Activated naive CD8-positive, alpha-beta T cell treated with anti-CD3 and anti-CD28 coated beads for 36 hours (primary cell): Measurements from ENCODE around the gene PPM1J. TPM values are rescaled to one million over a fixed set of nuclear protein-coding genes. Genes with fewer than 3 reads are reported as not detected.
"Not testable (repeated sequence)": the region's sequence is repeated elsewhere in the genome, so short reads cannot be mapped to it uniquely, and the experiment has no call there.

Experiments used
- DNase-seq: peaks from one replicate; pipeline ENCODE4 v3.0.0; 2021
- H3K27ac Mint-ChIP-seq: one replicate; pipeline ENCODE4 v1.8.0; 2022; ENCODE audit warnings: mild to moderate bottlenecking, moderate library complexity, mixed read lengths
- H3K27me3 Mint-ChIP-seq: one replicate; pipeline ENCODE4 v1.8.0; 2022; ENCODE audit warnings: mild to moderate bottlenecking, mixed read lengths
- H3K36me3 Mint-ChIP-seq: one replicate; pipeline ENCODE4 v1.8.0; 2021; ENCODE audit warnings: mild to moderate bottlenecking, mixed read lengths
- H3K4me1 Mint-ChIP-seq: one replicate; pipeline ENCODE4 v1.8.0; 2021; ENCODE audit warnings: mixed read lengths
- H3K4me3 Mint-ChIP-seq: one replicate; pipeline ENCODE4 v1.8.0; 2022; ENCODE audit warnings: mild to moderate bottlenecking, moderate library complexity, mixed read lengths
- H3K9me3 Mint-ChIP-seq: one replicate; pipeline ENCODE4 v1.8.0; 2022; ENCODE audit warnings: mixed read lengths
- total RNA-seq, 2 experiments: library from RNA; stranded (reverse); gene quantifications; one replicate each; pipeline ENCODE4 v1.2.3, GENCODE V29; 2021

The PPM1J gene
- total RNA-seq, 2 experiments from 2014 or later = 0.80 to 0.94 TPM

GRCh38 chr1:112728306-112728971 lies 13.3 kb upstream of the PPM1J start:
- H3K27me3 Mint-ChIP-seq, H3K9me3 Mint-ChIP-seq, DNase-seq, H3K4me1 Mint-ChIP-seq, H3K4me3 Mint-ChIP-seq, H3K36me3 Mint-ChIP-seq, H3K27ac Mint-ChIP-seq: not testable (repeated sequence)

- Mint-ChIP-seq H3K4me1 (peaks cover 6% of the 10 kb centered on the region), H3K36me3 (no peaks in the 10 kb centered on the region), H3K27ac (no peak overlapping the region), H3K27me3 (peaks cover 8% of the 10 kb centered on the region), H3K4me3 (no peak overlapping the region), H3K9me3 (no peaks in the 10 kb centered on the region)
- no peak for DNase-seq
Measured at GRCh38 chr1:112727716-112728115, 12.6 kb upstream of the PPM1J start.

DNA sequence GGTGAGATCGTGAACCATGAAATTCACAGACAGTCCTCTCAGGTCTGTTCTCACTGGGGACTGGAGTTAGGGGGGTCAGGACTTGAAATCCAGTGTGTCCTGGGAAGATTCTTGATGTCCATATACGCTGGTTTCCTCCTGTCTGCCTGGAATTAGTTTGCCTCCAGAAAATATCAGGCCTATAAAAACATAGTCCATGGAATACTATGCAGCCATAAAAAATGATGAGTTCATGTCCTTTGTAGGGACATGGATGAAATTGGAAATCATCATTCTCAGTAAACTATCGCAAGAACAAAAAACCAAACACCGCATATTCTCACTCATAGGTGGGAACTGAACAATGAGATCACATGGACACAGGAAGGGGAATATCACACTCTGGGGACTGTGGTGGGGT lies 9.1 kb upstream of the PPM1J start:
- H3K9me3 Mint-ChIP-seq, H3K4me1 Mint-ChIP-seq, H3K27ac Mint-ChIP-seq, H3K4me3 Mint-ChIP-seq, H3K36me3 Mint-ChIP-seq, DNase-seq: not testable (repeated sequence)
- H3K27me3 Mint-ChIP-seq = peaks cover 19% of the 10 kb centered on the region

DNA sequence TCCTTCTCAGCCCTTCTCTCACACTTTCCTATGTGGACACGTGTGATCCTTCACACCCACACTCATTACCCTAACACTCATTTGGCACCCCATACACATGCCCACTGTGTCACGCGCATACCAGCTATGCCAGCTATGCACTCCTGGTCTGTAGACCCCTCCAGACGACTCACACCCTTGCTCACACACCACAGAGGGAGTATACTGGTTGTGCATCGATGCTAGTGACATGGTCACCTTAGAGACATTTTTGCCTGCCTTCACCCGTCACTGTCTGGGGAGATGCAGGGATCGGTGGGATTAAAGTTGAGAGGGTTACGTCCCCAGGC lies 8.3 kb upstream of the PPM1J start:
- no peak for DNase-seq
- H3K4me1 Mint-ChIP-seq = peaks cover 10% of the 10 kb centered on the region
- H3K27me3 Mint-ChIP-seq = peaks cover 25% of the 10 kb centered on the region
- no peak overlapping the region for H3K4me3 Mint-ChIP-seq
- H3K27ac Mint-ChIP-seq = no peak overlapping the region
- no peaks in the 10 kb centered on the region for H3K9me3 Mint-ChIP-seq
- no peaks in the 10 kb centered on the region for H3K36me3 Mint-ChIP-seq

DNA sequence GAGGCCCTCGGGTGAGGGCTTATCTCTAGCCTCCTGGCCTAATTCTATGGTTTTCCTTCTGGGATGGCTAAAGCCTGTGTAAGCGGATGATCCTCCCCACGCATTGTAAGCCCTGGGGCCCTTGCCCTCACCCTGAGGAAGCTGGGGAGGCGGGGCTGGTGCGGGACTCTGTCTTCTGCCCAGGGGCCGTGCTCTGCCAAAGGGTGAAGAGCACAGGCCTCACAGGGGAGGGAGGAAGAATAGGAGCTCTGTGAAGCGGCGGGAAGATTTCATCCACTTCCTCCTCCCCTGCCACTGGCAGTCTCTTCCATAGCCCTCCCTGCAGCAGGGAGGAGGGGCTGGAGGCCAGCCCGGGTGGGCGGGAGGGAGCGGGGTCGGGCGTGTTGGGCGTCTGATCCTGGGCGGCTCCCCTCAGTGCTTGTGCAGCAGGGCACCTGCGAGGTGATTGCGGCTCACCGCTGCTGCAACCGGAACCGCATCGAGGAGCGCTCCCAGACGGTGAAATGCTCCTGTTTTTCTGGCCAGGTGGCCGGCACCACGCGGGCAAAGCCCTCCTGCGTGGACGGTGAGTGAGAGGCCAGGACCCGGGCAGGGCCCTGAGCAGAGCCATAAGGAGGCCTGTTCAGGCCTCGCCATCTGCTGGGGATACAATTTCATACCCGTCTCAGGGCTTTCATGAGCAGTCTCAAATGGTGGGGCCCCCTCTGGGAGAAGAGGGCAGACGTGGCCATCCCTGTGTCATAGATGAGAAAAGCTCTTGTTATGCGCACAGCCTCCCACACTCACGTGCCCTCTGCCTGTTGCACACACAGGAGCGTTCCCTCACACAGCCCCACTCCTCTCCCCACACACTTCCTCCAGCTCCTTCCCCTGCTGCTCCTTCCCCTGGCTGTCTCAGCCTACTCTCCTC lies 7.7 kb upstream of the PPM1J start:
- Mint-ChIP-seq H3K27ac (no peak overlapping the region), H3K9me3 (no peaks in the 10 kb centered on the region), H3K4me3 (no peak overlapping the region), H3K4me1 (peaks cover 10% of the 10 kb centered on the region), H3K27me3 (peaks cover 26% of the 10 kb centered on the region), H3K36me3 (no peaks in the 10 kb centered on the region)
- no peak for DNase-seq

GRCh38 chr1:112721966-112722524 lies 6.9 kb upstream of the PPM1J start:
- H3K9me3 Mint-ChIP-seq = no peaks in the 10 kb centered on the region

GRCh38 chr1:112721294-112721693 lies 6.2 kb upstream of the PPM1J start:
- not testable (repeated sequence) for H3K36me3 Mint-ChIP-seq, H3K4me3 Mint-ChIP-seq, H3K27ac Mint-ChIP-seq, H3K9me3 Mint-ChIP-seq, DNase-seq
- peaks cover 14% of the 10 kb centered on the region for H3K4me1 Mint-ChIP-seq
- peaks cover 29% of the 10 kb centered on the region for H3K27me3 Mint-ChIP-seq

More at GRCh38 chr1:112721966-112722524, 6.9 kb upstream of the PPM1J start:
- Mint-ChIP-seq H3K27ac (no peak overlapping the region), H3K4me1 (peaks cover 14% of the 10 kb centered on the region), H3K27me3 (peaks cover 26% of the 10 kb centered on the region), H3K4me3 (no peak overlapping the region), H3K36me3 (no peaks in the 10 kb centered on the region)
- DNase-seq = no peak

GRCh38 chr1:112720800-112721199 lies 5.7 kb upstream of the PPM1J start:
- H3K36me3 Mint-ChIP-seq = no peaks in the 10 kb centered on the region
- DNase-seq = no peak
- no peaks in the 10 kb centered on the region for H3K9me3 Mint-ChIP-seq
- H3K27me3 Mint-ChIP-seq = peaks cover 30% of the 10 kb centered on the region
- no peak overlapping the region for H3K27ac Mint-ChIP-seq
- H3K4me3 Mint-ChIP-seq = no peak overlapping the region
- H3K4me1 Mint-ChIP-seq = peaks cover 19% of the 10 kb centered on the region

- H3K4me1 Mint-ChIP-seq = peaks cover 23% of the 10 kb centered on the region
- H3K27me3 Mint-ChIP-seq = peaks cover 31% of the 10 kb centered on the region
- H3K9me3 Mint-ChIP-seq = no peaks in the 10 kb centered on the region
- no peaks in the 10 kb centered on the region for H3K36me3 Mint-ChIP-seq
- no peak overlapping the region for H3K27ac Mint-ChIP-seq
- no peak for DNase-seq
- no peak overlapping the region for H3K4me3 Mint-ChIP-seq
Measured at GRCh38 chr1:112719706-112720105, 4.6 kb upstream of the PPM1J start.

- H3K4me3 Mint-ChIP-seq = no peak overlapping the region
- H3K4me1 Mint-ChIP-seq = peaks cover 28% of the 10 kb centered on the region
Measured at GRCh38 chr1:112718691-112719418, 3.7 kb upstream of the PPM1J start.

DNA sequence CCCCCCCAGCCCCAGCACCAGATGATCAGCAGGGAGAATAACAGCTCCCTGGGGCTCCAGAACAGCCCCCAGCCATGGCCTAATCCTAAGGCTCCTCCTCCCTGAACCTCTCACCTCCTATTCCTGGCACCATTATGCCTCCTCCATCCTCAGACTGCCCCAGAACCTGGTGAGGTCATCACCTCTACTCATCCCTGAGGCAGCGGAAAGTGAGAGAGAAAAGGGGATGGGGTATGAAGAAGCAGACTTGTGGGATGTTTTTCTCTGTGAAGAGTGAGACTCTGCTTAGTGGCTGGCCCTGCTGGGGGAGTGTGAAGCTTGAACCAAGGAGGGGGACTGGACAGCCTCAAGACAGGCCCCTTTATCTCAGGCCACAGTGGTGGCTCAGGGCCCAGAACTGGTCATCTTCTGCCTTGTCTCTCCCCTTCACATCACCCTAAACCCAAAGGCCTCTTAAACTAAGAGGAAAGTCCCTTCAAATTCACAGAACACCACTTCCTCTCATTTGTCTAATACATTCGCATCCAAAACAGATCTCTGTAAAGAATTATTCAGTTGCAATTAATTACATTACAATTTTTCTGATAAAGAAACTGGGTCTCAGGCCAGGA lies 2.2 kb upstream of the PPM1J start:
- Mint-ChIP-seq H3K27me3 (peaks cover 50% of the 10 kb centered on the region), H3K4me3 (no peak overlapping the region)

More at GRCh38 chr1:112718691-112719418, 3.7 kb upstream of the PPM1J start:
- Mint-ChIP-seq H3K9me3 (no peaks in the 10 kb centered on the region), H3K27ac (no peak overlapping the region), H3K27me3 (peaks cover 40% of the 10 kb centered on the region), H3K36me3 (no peaks in the 10 kb centered on the region)
- DNase-seq = peak; percentile 82

GRCh38 chr1:112716133-112716720 lies 1.1 kb upstream of the PPM1J start:
- DNase-seq = peak; percentile 74
- no peak overlapping the region for H3K27ac Mint-ChIP-seq
- no peaks in the 10 kb centered on the region for H3K36me3 Mint-ChIP-seq
- H3K27me3 Mint-ChIP-seq = peaks cover 45% of the 10 kb centered on the region
- H3K4me3 Mint-ChIP-seq = peak overlapping the region; percentile 83
- peaks cover 21% of the 10 kb centered on the region for H3K4me1 Mint-ChIP-seq
- no peaks in the 10 kb centered on the region for H3K9me3 Mint-ChIP-seq

More for the DNA sequence above, 2.2 kb upstream of the PPM1J start:
- no peak for DNase-seq
- no peaks in the 10 kb centered on the region for H3K9me3 Mint-ChIP-seq
- H3K4me1 Mint-ChIP-seq = peaks cover 21% of the 10 kb centered on the region
- H3K27ac Mint-ChIP-seq = no peak overlapping the region
- no peaks in the 10 kb centered on the region for H3K36me3 Mint-ChIP-seq

DNA sequence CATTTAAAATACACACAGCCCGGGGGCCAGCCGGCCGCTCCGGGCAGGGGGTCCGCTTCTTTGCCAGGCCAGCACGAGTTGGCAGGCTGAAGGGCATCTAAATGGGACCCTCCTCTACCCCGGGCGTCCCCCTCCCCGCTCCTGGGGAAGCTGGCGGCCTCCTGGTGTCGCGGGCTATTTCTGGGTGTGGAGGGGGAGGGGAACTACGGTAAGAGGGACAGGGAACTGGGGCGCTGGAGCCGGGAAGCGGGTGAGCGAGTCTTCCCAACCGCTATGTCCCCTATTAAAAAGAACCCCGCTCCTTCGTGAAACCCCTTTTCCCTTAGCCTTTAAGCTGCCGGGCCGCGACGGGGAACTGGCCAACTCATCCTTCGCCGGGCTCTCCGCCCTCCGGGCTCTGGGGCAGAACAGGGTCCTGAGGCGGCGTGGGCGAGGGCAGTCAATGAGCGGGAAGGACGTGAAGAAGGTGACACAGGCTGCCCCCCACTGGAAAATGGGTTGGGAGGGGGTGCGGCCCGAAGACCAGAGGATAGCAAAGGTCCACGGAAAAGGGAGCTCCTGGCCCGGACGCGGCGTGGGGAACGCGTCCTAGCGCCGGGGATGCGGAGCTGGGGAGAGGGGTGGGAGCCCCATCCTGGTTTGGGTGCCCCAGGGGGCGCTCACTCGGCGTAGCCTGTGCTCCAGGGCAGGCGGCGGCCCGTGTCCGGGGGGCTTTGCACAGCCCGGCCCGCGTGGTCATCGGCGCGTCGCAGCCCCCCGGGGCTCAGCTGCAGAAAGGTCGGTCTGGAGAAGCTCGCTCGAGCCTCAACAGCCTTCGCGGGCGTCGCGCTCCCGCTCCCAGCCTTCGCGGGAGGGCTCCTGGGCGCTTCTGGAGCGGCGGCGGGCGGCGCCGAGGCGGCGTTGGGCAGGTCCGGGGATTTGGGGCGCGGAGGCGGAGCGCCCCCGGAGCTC lies 544 bp downstream of the PPM1J start:
- H3K36me3 Mint-ChIP-seq = no peaks in the 10 kb centered on the region
- no peaks in the 10 kb centered on the region for H3K9me3 Mint-ChIP-seq
- H3K27ac Mint-ChIP-seq = no peak overlapping the region
- peaks cover 24% of the 10 kb centered on the region for H3K4me1 Mint-ChIP-seq
- peaks cover 44% of the 10 kb centered on the region for H3K27me3 Mint-ChIP-seq
- peak overlapping the region; percentile 82 for H3K4me3 Mint-ChIP-seq
- no peak for DNase-seq
